Measurements from ENCODE around the gene TMEM205.

GRCh38 chr19:11346104-11346940 is at the start of gene TMEM205, which contains the start of gene CCDC159:
- TF ChIP-seq CTCF (IDR thresholded peaks at IDR 0.05) (no peak), POLR2A (IDR thresholded peaks at IDR 0.05) (peak; percentile 27 to 74)

Data from thyroid gland (tissue), 4 donors.